Measurements from ENCODE around the gene KCNF1. TPM values are rescaled to one million over a fixed set of nuclear protein-coding genes. Genes with fewer than 3 reads are reported as not detected.

The KCNF1 gene
- polyA plus RNA-seq, 3 donors: not detected

DNA sequence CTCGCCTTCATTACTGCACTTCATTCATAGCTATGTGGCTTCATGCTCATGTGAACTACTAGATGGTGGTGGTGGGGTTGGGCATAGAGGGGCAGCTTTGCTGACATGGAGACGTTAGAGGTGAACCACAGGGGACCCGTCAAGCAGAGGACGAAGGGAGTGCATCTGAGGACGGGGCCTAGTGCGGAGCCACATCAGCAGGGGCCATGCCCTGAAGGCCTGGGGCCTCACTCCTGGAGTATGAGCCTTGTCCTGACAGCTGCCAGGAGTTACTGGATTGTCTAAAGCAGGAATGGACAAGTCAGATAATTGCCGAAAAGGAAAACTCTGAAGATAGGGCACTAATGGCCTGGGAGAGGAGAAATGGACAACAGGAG, 36.4 kb downstream of the KCNF1 start:
- Histone ChIP-seq H3K36me3 (replicated peaks in 1 of 2; ENCODE audit: control insufficient read depth in 1 of 2, insufficient read depth in 2 of 2, low read length in 2 of 2) (no peaks in the 10 kb centered on the region), H3K4me2 (replicated peaks; ENCODE audit: extremely low read depth, low read length, poor library complexity, severe bottlenecking) (no peak overlapping the region), H3K4me1 (ENCODE audit: control insufficient read depth in 1 of 2, insufficient read depth in 2 of 2, low read length in 2 of 2) (no peaks in the 10 kb centered on the region), H3K27me3 (ENCODE audit: control insufficient read depth in 2 of 2, insufficient read depth in 2 of 2, low read length in 2 of 2) (peaks cover 0 to 11% of the 10 kb centered on the region in 2 donors), H2AFZ (ENCODE audit: insufficient read depth, low read depth, low read length, poor library complexity, severe bottlenecking) (no peak overlapping the region), H3K9ac (ENCODE audit: insufficient read depth, low read length, poor library complexity, severe bottlenecking) (no peak overlapping the region), H4K20me1 (ENCODE audit: insufficient read depth, low read length) (no peaks in the 10 kb centered on the region), H3K27ac (ENCODE audit: low read depth in 1 of 2, low read length in 2 of 2) (no peak overlapping the region), H3K9me3 (replicated peaks in 1 of 2; ENCODE audit: control insufficient read depth in 1 of 2, insufficient read depth in 1 of 2, low read length in 2 of 2) (peaks cover 0 to 7% of the 10 kb centered on the region in 2 donors), H3K79me2 (ENCODE audit: insufficient read depth, low read length) (no peaks in the 10 kb centered on the region), H3K4me3 (replicated peaks in 1 of 3; ENCODE audit: low read depth in 2 of 3, low read length in 3 of 3) (no peak overlapping the region)
- no peaks in the 10 kb centered on the region for H3K36me3 Mint-ChIP-seq
- peaks cover 14 to 33% (median 19%) of the 10 kb centered on the region in 3 donors for H3K27me3 Mint-ChIP-seq (ENCODE audit: low read depth in 3 of 3)
- TF ChIP-seq, protein P1, sequence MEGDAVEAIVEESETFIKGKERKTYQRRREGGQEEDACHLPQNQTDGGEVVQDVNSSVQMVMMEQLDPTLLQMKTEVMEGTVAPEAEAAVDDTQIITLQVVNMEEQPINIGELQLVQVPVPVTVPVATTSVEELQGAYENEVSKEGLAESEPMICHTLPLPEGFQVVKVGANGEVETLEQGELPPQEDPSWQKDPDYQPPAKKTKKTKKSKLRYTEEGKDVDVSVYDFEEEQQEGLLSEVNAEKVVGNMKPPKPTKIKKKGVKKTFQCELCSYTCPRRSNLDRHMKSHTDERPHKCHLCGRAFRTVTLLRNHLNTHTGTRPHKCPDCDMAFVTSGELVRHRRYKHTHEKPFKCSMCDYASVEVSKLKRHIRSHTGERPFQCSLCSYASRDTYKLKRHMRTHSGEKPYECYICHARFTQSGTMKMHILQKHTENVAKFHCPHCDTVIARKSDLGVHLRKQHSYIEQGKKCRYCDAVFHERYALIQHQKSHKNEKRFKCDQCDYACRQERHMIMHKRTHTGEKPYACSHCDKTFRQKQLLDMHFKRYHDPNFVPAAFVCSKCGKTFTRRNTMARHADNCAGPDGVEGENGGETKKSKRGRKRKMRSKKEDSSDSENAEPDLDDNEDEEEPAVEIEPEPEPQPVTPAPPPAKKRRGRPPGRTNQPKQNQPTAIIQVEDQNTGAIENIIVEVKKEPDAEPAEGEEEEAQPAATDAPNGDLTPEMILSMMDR (IDR thresholded peaks at IDR 0.05): no peak
- DNase-seq: no peak
- 92% methylated on average over 6 of the region's 7 CpGs for WGBS (ENCODE audit: insufficient coverage)
- no peak overlapping the region for H3K4me3 Mint-ChIP-seq
- H3K9me3 Mint-ChIP-seq: peaks cover 4 to 20% (median 6%) of the 10 kb centered on the region in 7 donors
- no peak overlapping the region for H3K27ac Mint-ChIP-seq
- no peaks in the 10 kb centered on the region for H3K4me1 Mint-ChIP-seq
- intact Hi-C loops (cut with micrococcal nuclease): no loop called here

DNA sequence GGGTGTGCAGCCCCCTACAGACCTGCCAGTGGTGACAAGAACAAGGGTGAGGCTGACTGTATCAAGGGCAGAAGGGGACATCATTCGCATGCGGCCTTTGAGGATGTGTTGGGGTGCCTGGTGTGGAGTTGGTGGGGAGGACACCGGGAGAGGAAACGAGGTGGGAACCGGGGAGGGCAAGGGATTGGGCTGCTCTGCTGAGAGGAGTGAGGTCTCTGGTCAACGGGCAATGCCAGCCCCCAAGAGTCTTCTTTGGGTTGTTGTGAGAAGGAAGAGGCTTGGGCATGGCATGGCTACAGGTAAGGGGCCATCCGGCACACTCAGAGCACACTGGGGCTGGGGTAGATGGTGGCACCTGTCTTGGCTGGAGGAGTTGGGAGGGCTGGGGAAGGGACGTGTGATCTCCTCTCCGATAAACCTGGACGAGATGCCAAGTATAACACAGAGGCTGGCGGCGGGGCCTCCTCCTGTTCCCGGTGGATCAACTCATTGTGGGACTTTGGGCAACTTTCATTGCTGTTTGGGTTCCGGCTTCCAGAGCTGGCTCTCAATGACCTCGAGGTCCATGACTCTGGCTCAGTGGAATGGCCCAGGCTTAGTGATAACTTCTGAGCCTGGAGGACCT, 37.0 kb downstream of the KCNF1 start:
- H3K79me2 ChIP-seq (ENCODE audit: insufficient read depth, low read length): no peaks in the 10 kb centered on the region
- TF ChIP-seq, protein P1 (IDR thresholded peaks at IDR 0.05): no peak
- WGBS (ENCODE audit: insufficient coverage): 94% methylated on average over 14 of the region's 15 CpGs
- Mint-ChIP-seq H3K36me3 (no peaks in the 10 kb centered on the region), H3K4me1 (no peaks in the 10 kb centered on the region), H3K27ac (no peak overlapping the region), H3K9me3 (peaks cover 5 to 20% (median 10%) of the 10 kb centered on the region in 7 donors), H3K27me3 (ENCODE audit: low read depth in 3 of 3) (peaks cover 14 to 32% (median 19%) of the 10 kb centered on the region in 3 donors), H3K4me3 (no peak overlapping the region)
- intact Hi-C loops (cut with micrococcal nuclease): no loop called here
- peaks cover 0 to 11% of the 10 kb centered on the region in 2 donors for H3K27me3 ChIP-seq (ENCODE audit: control insufficient read depth in 2 of 2, insufficient read depth in 2 of 2, low read length in 2 of 2)
- H3K9me3 ChIP-seq (replicated peaks in 1 of 2; ENCODE audit: control insufficient read depth in 1 of 2, insufficient read depth in 1 of 2, low read length in 2 of 2): peaks cover 4 to 7% of the 10 kb centered on the region in 2 donors
- H3K4me3 ChIP-seq (replicated peaks in 1 of 3; ENCODE audit: low read depth in 2 of 3, low read length in 3 of 3): no peak overlapping the region
- H4K20me1 ChIP-seq (ENCODE audit: insufficient read depth, low read length): no peaks in the 10 kb centered on the region
- H3K9ac ChIP-seq (ENCODE audit: insufficient read depth, low read length, poor library complexity, severe bottlenecking): no peak overlapping the region
- H3K36me3 ChIP-seq (replicated peaks in 1 of 2; ENCODE audit: control insufficient read depth in 1 of 2, insufficient read depth in 2 of 2, low read length in 2 of 2): no peaks in the 10 kb centered on the region
- no peaks in the 10 kb centered on the region for H3K4me1 ChIP-seq (ENCODE audit: control insufficient read depth in 1 of 2, insufficient read depth in 2 of 2, low read length in 2 of 2)
- no peak overlapping the region for H2AFZ ChIP-seq (ENCODE audit: insufficient read depth, low read depth, low read length, poor library complexity, severe bottlenecking)
- H3K4me2 ChIP-seq (replicated peaks; ENCODE audit: extremely low read depth, low read length, poor library complexity, severe bottlenecking): no peak overlapping the region
- no peak overlapping the region for H3K27ac ChIP-seq (ENCODE audit: low read depth in 1 of 2, low read length in 2 of 2)
- no peak for DNase-seq

Data from CD14-positive monocyte (primary cell).